SW480 (cell line): ENCODE data around the gene OXT.
"Not testable (repeated sequence)": the region's sequence is repeated elsewhere in the genome, so short reads cannot be mapped to it uniquely, and the experiment has no call there.

ENCODE experiments used
- DNase-seq: peaks from one replicate; pipeline ENCODE4 v3.0.0-alpha.2; 2016; ENCODE audit warnings: low spot score

OXT gene

GRCh38 chr20:3109350-3110302, 38.2 kb downstream of the OXT start:
- no peak for DNase-seq

DNA sequence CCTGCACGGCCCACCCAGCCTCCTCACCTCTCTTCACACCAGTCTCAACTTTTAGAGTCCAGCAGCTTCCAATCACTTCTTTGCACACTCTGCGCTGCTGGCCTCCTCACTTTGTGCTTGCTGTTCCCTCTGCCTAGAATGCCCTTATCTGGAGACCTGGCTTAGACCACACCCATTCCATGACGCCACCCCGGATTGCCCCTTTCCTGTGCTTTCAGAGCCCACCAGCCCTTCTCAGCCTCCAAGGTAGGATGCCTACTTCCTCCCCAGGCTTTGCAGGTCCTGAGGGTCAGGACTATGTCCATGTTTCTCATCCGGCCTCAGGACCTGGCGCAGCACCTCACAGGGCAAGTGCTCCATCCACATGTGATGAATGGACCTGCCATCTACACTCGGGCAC, 40.1 kb downstream of the OXT start:
- DNase-seq = no peak

DNA sequence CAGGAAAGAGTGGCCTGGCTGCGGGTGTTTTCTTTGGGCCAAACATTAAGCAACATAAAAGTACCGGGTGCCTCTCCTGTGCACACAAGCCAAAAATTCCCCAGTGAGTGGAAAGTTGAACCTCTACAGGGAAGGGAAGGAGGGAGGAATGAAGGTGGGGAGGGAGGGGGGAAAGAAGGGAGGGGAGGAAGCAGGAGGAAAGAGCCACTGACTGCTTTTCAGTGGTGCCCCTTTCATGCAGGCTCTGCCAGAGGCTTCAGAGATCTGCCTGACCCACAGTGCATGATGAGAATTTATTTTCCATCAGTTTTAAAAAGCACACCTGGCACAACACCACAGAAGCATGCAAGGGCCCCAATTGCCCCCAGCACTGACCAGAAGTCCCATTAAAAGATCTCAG, 40.6 kb downstream of the OXT start:
- no peak for DNase-seq

DNA sequence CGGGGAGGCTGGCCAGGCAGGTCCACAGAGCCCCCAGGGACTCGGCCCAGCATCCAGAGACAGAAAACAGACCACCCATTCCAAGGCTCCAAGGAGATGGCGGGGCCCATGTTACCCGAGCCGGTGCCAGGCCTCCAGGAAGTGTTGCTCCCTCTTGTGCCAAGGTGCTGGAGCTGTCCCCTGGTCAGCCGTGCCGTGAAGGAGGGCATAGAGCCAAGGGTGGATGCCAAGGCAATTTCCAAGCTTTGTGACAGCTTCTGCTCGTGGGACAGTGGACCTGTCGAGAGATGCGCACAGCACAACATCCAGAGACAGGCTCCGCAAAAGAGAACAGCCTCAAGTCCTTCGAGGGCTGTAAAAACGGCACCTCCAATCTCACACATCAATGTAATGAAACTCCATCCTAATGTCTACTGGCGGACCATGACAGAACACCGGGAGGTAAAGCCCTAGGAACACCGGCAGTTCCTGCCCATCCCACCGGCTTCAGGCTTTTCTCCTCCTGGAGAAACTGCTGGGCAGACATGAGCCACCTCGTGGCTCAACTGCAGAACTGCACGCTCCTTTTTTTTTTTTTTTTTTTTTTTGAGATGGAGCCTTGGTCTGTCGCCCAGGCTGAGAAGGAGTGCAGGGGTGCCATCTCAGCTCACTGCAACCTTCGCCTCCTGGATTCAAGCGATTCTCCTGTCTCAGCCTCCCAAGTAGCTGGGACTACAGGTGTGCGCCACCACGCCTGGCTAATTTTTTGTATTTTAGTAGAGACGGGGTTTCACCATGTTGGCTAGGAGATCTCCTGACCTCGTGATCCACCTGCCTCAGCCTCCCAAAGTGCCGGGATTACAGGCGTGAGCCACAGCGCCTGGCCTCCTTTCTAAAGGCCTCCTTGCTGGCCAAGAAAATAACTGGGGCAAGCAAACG, 44.0 kb downstream of the OXT start:
- peak; percentile 67 for DNase-seq

DNA sequence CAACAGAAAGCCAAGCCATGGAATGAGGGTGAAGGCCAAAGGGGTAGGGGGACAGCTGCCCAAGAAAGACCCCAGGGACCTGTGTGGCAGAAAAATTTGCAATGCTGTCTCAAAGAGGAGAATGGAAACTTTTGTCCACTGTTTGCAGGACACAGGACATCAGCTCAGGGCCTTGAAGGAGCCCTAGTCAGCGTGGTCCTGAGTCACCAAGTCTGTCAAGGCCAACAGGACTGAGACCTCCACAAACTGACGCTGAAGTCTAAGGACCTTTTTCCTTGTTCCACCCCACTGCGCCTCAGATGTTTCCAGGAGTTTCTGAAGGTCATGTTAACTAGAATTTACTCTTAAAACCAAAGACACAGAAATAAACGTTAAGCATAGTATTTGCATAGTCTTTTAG, 44.9 kb downstream of the OXT start:
- no peak for DNase-seq

- not testable (repeated sequence) for DNase-seq
Observed at GRCh38 chr20:3117839-3118379, 46.5 kb downstream of the OXT start.

GRCh38 chr20:3119044-3119443, 47.6 kb downstream of the OXT start:
- no peak for DNase-seq

DNA sequence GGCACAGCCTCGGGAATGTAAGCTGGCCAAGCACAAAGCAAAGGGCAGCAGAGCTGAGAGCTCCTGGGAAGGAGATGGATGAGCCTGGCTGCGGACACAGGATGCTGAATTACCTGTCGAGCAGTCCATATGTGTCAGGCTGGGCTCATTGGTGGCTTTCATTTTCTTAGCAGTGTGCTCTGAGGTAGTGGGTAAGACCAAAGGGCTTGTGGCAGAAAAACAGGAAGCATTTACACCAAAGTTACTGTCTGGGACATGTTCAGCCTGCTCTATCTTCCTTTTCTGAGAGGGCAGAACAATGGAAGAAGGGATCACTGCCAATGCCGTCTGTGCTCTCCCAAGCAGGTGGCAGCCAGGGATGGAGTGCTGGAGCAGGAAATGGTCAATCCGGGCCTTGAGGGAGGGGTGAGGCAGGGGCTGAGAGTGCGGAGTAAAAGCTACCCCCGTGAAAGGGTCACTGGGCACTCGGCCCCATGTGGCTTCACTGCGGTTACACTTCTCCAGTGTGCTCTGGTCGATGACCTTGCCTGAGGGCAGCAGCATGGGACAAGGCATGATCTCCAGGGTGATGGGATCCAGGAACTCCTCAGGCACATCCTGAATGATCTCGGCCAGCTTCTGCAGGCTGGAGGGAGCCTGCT, 50.0 kb downstream of the OXT start:
- no peak for DNase-seq
